HL-60 (cell line): ENCODE results near the gene CWF19L1.

Experiments used
- CTCF ChIP-seq: IDR thresholded peaks from one replicate; pipeline ENCODE4 v1.5.1; 2011; ENCODE audit warnings: low read length, control low read depth, inconsistent platforms; ENCODE audit not compliant: insufficient read depth
- GABPA ChIP-seq: IDR thresholded peaks from 2 replicates; pipeline ENCODE4 v1.6.1; 2012; ENCODE audit warnings: low read depth
- POLR2AphosphoS5 ChIP-seq: IDR thresholded peaks from 2 replicates; pipeline ENCODE4 v1.6.1; 2012; ENCODE audit warnings: low read depth
- REST ChIP-seq: IDR thresholded peaks from 2 replicates; pipeline ENCODE4 v1.6.1; 2012; ENCODE audit warnings: low read depth; ENCODE audit not compliant: insufficient replicate concordance
- SPI1 ChIP-seq: IDR thresholded peaks from 2 replicates; pipeline ENCODE4 v1.6.1; 2012; ENCODE audit warnings: low read depth, mild to moderate bottlenecking, borderline replicate concordance

GRCh38 chr10:100186253-100187212 is 80.9 kb downstream of the CWF19L1 start:
- peak; percentile 34; the same call in 1 of the 2 replicates for TF ChIP-seq GABPA
- TF ChIP-seq CTCF, result no peak
- TF ChIP-seq POLR2AphosphoS5, result 0 out of 2 replicates have a peak, but pooled peaks have one; percentile 80
- TF ChIP-seq SPI1, result no peak
- peak; percentile 48 for TF ChIP-seq REST
